RPMI8226 (cell line): ENCODE measurements around the gene PC.

Source experiments
- DNase-seq: peaks from one replicate; pipeline ENCODE4 v3.0.0-alpha.2; 2015

Gene PC

DNA sequence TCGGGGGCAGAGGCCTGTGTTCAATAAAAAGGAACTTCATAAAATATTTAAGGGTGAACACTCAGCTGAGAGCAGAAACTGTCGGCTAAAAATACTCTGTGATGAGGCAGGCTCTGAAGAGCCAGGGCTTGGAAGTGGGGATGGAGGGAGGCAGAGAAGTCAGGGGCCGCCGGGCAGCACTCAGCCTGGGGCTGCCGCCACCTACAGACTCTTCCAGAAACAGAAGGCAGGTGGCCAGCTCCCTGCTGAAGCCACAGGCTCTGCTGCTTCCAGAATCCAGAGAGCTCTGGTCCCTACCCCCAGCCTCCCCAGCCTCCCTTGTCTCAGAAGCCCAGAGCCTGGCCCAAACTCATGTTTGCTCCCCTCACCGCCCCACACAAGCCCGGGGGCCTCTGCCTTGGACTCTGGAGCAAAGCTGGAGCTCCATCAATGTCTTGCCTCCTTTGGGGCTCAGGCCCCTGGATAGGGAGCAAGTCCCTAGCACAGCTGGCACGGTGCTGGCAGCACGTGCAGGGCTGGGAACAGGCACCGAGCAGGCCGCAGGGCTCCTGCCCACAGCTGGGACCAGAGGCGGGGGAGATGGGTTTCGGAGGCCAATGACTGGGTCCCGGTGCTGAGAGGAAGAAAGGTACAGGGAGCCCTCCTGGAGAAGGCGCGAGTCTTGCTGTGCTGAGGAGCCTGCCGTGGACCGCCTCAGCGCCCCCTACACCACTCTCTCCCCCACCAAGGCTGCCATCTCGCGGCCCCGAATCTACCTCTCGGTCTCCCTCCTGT is 93.1 kb downstream of the PC start:
- peak; percentile 75 for DNase-seq

DNA sequence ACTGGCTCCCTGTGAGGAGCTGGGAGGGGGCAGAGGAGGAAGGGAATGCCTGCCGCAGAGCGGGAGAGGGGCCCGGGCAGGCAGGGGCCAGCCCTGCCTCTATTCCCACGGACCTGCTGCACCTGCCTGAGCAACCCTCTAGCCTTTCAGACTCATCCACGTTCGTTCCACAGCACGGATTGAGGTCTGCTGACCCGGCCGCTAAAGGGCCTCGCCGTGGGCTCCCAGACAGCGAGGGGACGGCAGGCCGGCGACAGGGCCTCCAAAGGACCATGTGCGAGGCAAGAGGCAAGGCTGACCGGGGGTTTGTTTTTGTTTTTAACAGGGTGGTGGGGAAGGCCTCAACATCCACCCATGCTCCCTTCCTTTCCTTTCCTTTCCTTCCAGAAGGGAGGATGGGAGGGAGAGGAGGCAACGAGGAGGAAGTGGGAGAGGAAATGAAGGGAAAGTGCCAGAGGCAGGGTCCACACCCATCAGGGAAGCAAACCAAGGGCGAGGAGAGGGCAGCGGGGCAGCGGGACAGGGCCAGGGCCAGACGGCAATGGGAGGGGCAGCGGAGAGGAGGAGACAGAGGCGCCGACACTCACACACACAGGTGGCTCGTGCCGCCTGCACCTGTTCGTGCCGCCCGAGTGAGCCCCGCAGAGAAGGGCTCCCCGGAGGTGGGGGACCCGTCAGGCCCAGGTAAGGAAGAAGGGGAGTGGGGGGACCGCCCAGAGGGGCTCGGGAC is 93.8 kb downstream of the PC start:
- peak; percentile 86 for DNase-seq

DNA sequence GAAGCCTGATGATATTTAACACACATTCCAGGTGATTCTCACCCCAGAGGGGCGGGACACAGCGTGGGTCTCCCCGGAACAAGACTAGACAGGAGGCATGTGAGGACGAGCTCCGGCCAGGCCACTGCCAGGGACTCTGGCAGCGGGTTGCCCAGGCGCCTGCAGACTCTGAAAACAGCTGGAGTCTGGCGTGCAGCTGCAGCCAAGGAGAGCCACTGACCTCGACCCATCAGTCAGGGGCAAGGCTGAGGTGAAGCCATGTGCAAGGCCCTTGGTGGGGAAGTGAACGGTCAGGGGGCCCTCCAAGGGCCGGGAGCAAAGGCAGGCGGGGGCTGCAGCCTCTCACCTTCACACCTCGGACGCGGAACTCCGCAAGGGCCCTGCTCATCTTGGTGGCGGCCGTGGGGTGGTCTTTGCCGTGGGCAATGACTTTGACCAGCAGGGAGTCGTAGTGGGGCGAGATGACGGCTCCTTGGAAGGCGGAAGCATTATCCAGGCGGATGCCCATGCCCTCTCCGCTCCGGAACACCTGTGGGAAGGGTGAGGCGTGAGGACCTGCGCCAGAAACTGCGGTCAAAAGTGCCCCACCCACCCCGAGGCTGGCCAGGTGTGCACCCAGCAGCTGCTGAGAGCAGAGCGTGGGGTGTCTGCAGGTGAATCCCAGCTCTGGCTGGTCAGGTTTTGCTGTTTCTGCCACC is 94.6 kb downstream of the PC start:
- peak; percentile 95 for DNase-seq

DNA sequence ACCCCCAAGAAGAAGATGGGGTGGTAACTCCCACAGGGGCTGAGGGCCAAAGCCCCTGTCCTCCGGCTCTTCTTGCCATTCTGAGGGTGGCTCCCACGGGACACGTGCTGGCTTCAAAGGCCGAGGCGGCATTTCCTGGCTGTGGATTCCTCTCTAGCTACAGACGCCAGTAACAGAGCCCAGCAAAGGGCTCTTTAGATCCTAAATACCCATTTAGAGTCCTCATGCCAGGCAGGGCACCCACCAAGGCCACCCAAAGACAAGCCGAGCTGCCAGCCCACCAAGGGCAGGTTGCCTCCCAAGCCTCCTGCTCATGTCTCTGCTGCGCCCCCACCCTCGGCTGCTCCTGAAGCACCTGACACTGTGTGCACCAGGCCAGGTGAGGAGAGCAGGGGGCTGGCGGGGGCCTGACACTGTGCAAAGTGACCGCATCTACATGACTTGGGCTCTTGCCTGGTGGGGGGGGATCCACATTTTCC is 95.6 kb downstream of the PC start:
- DNase-seq, result no peak

DNA sequence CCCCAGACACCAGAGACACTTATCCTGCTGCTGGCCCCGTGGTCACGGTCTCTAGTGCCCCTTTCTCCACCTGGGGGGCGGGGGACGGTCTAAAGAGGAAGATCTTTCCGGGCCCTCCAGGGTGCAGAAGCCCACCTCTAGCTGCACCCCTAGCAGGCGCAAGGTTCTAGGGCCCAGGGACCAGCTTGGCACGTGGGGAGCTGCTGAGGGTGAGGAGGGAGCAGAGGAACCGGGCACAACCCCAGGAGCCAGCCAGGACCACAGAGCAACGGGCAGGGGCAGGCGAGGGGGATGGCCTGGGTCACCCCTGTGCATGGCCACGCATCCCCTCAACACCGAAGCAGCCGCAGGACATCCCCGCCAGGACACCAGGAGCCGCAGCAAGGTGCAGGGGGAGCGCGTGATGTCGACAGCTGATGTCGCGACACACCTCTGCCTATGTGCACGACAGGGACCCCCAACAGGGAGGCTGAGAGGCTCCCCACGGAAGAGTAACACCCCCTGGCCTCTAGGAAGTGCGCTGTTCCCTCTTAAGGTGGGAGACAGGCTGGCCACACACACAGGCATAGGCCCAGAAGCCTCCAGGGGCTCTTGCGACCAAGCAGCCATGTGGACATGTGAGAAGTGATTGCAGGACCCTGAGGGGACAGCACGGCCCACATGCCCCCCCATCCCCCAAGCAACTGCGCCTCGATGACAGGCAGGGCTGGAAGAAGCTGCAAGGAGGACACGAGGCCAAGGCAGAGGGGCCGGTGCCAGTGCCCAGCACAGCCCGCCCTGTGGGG is 96.2 kb downstream of the PC start:
- no peak for DNase-seq

DNA sequence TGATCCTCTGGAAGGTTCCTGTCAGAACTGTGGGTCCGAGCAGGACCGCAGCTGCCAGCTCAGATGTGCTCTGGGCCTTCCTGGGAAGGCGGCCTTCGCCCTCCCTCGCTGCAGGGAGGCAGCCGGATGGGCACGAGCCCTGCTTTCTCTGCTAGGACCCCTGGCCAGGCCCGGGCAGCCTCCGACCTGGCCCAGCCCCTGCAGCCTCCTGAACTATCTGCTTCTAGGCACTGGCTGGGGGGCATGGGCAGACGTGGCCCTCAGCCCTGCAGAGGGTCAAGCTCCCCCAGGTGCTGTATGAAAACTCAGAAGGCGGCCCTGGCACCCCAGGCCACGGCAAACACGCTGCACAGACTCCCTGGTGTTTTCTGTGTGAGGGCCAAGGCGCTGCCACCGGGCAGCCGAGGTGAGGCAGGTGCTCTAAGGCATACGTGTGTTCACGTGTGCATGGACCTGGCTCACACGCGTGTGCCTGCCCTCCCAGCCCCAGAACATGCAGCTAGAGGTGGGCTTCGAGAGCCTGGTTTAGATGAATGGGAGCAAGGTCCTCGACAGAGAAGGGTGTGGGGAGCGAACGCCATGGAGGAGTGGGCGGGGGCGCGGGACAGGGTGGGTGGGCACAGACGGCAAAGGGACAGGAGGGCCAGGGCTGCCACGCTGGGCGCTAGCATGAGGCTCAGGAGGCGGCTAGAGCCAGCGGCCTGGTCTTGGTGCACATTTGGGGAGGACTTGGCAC is 97.0 kb downstream of the PC start:
- DNase-seq, result no peak

DNA sequence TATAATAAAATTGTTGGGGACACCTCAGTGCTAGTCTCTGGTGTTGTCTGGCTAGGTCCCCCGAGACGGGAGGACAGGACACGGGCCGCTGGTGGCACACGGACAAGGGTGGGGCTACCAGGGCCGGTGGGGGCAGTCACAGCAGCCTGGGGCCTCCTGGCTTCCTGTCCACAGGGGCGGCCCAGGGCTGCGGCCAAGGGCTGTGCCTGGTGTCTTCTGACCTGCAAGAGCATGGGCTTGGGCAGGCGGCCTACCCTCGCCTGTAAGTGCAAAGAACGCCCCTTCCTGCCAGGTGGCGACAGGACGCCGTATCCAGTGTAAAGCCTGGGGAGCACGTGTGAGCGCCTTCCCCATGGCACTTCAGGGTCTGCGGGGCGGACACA is 97.7 kb downstream of the PC start:
- DNase-seq, result no peak

DNA sequence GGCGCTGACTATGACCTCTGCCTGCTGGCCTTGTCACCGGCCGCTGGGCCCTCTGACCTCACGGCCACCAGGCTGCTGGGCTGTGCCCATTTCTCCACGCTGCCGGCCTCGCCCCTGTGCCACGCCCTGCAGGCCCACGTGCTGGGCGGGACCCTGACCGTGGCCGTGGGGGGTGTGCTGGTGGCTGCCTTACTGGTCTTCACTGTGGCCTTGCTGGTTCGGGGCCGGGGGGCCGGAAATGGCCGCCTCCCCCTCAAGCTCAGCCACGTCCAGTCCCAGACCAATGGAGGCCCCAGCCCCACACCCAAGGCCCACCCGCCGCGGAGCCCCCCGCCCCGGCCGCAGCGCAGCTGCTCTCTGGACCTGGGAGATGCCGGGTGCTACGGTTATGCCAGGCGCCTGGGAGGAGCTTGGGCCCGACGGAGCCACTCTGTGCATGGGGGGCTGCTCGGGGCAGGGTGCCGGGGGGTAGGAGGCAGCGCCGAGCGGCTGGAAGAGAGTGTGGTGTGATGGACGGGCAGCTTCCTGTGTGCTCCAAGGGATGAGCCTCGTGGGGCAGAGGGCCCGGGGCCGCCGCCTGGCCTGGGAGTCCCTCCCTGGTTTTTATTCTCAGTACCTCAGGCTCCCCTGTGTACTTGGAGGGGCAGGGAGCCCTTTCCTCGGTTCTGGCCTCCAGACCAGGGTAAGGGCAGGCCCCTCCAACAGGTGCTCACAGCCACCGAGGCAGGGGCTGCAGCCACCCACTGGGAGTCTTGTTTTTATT is 98.3 kb downstream of the PC start:
- no peak for DNase-seq

DNA sequence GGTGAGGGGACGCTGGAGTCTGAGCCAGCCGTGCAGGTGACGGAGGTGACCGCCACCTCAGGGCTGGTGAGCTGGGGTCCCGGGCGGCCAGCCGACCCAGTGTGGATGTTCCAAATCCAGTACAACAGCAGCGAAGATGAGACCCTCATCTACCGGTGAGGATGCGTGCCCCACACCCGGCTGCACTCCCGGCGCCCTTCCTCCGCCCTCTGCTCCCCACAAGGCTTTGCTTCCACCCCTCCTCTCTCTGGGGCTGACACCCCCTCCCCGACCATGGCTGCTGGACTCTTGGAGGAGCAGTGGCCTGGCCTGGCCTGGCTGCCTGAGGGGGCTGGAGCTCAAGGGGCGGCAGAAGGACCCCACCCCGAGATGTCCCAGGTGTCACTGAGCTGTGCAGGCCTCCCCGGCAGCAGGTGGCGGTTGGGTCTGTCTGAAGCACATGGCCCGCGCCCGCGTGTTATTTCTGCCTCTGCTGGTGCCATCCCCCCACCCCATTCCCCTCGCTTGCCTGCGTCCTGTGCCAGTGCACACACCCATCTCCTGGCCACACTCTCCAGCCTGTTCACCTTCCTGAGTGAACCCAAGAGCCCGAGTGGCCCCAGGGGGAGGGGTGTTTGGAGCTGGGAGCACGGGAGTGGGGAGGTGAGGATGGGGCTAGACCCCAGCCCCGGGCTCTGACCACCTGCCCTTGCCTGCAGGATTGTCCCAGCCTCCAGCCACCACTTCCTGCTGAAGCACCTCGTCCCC is 99.1 kb downstream of the PC start:
- DNase-seq, result no peak

DNA sequence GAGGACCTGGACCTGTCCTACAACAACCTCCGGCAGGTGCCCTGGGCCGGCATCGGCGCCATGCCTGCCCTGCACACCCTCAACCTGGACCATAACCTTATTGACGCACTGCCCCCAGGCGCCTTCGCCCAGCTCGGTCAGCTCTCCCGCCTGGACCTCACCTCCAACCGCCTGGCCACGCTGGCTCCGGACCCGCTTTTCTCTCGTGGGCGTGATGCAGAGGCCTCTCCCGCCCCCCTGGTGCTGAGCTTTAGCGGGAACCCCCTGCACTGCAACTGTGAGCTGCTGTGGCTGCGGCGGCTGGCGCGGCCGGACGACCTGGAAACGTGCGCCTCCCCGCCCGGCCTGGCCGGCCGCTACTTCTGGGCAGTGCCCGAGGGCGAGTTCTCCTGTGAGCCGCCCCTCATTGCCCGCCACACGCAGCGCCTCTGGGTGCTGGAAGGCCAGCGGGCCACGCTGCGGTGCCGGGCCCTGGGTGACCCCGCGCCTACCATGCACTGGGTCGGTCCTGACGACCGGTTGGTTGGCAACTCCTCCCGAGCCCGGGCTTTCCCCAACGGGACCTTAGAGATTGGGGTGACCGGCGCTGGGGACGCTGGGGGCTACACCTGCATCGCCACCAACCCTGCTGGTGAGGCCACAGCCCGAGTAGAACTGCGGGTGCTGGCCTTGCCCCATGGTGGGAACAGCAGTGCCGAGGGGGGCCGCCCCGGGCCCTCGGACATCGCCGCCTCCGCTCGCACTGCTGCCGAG is 99.8 kb downstream of the PC start:
- no peak for DNase-seq

DNA sequence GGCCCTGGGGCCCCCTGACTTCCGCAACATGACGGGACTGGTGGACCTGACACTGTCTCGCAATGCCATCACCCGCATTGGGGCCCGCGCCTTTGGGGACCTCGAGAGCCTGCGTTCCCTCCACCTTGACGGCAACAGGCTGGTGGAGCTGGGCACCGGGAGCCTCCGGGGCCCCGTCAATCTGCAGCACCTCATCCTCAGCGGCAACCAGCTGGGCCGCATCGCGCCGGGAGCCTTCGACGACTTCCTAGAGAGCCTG is 100.3 kb downstream of the PC start:
- no peak for DNase-seq

DNA sequence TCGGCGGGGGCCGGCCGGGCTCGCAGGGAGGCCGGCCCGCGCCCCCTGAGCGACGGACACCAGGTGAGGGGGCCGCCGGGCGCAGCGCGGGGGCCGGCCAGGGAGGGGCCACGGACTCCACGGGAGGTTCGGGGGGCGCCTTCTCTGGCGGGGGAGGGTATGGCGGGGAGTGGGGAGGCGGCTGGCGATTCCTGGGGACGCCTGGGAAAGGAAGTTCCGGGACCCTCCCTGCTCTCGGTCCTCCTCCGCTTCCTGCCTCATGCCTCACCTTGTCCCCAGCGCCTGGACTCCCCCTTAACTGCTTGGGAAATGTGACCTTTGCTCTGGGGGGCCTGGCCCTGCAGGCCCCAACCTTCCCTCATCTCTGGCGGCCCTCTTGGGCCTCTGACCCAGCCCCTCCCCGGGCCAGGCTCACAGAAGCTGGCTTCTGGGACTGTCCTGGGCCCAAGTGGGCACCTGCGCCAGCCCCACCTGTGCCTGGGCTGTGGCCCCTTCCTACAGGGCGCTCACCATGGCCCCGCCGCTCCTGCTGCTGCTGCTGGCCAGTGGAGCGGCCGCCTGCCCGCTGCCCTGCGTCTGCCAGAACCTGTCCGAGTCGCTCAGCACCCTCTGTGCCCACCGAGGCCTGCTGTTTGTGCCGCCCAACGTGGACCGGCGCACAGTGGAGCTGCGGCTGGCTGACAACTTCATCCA is 100.8 kb downstream of the PC start:
- no peak for DNase-seq

DNA sequence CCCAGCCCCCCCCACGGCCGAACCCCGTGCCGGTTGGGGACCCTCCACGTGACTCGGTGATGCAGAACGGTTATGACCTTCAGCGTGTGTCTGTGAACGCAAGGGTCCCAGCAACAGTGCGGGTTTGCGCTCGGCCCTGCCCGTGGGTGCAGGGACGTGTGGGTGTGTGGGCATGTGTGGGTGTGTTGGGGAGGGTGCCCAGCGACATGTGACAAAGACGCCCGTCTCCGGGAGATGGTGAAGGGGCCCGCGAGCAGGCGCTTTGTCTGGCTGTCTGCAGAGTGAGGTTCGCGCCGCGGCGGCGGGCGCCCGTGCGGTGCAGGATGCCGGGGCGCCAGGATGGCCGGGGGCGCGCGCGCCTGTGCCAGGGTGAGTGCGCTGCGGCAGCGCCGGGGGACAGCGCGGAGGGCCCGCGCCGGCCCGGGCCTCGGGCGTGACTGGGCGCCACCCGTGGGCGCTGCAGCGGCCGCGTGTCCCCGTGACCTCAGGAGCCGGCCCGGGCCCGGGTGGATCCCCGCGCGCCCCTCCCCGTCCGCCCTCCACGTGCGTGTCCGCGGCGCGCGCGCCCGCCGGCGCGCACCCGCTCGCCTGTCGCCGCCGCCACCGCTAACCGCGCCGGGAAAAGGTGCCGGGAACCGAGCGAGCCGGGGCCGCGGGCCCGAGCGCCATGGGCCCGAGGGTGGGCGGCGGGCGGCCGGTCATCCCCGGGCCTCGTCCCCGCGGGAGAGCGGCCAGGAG is 101.5 kb downstream of the PC start, which contains the start of gene LRFN4:
LRFN4 (plus strand) TSS at position 569 of the 738 bp plus-strand sequence. CDS start 681 bp downstream, outside the sequence.
- no peak for DNase-seq

DNA sequence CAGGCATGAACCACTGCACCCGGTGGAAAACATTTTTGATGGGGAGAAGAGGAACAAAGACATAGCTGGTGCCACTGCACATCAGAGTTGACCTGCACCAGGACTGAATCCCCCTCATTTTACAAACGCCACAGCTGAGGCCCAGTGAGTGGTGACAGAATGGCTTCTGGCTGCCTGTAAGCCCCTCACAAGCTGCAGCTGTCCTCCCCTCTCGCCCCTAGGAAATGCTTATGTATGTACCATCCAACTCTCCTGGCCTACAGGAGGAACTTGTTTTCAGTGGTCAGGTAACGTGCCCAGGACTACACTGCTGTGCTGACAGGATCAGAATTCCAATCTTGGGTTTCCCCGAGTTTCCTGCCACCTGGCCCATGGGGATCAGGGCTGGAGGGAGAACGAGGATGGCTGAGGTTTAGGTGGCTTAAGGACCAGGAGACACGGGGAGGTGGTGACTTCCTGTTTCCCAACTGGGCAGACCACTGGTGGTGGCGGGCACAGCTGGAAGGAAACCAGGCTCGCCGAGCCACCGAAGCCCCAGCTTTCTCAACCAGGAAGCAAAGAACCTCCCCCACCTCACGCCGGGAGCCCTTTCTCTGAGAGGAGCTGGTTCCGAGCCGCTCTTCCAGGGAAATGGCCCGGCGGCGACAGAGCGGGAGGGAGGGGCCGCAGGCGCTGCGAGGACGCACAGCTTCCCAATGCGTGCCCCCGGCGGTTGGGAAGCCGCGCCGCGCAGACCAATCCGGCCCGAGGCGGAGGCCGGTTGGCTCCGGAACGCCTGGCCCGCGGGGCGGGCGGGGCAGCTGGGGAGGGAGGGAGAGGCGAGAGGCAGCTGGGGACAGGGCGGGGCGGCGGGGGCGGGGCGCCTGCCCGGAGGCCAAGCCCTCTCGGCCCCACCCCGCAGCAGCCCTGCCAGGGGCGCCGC is 102.3 kb downstream of the PC start:
- peak; percentile 98 for DNase-seq

DNA sequence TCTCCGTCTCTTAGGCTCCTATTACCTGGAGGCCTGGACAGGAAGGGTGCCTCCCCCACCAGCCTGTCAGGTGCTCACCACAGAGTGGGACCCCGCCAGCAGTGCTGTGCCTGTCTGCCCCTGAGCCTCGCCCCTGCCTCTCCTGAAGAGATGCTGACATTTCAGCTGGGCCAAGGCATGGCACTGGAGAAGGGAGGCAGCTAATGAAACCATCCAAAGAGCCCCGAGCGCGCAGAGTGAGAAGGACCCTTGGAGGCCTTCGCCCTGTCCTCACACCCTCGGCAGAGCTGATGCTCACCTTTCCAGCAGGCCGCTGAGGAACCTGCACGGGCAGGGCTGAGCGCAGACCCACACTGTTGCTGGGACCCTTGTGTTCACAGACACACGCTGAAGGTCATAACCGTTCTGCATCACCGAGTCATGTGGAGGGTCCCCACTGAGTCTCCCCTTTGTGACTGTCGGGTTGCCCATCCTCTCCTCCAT is 103.4 kb downstream of the PC start:
- no peak for DNase-seq

DNA sequence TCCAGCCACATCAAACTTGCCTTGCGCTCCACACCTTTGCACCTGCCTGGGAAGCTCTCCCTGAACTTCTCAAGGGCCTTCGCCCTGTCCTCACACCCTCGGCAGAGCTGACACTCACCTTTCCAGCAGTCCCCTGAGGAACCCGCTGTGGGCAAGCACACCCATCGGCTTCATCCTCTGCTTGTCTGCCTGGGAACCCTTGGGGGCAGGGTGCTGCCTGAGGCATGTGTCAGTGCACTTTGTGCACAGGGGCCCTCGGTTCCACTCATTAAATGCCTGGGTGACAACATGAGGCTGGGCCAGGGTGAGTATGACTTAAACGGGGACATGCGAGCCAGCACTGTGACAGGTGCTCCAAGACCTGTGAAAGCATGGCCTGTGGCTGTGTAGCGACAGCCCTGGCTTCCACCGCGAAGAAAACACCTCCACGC is 103.9 kb downstream of the PC start:
- DNase-seq, result no peak
